GM12878 (cell line): ENCODE results near the gene KLHDC9.

Experiments used
- CREB1 ChIP-seq: IDR thresholded peaks from 2 replicates; pipeline ENCODE4 v1.6.1; 2012; ENCODE audit warnings: low read depth, mild to moderate bottlenecking, inconsistent platforms
- CTCF ChIP-seq, 3 experiments: IDR thresholded peaks in 2 of 3; conservative IDR thresholded peaks in 1 of 3; 2 replicates each; pipeline ENCODE4 v1.5.1; 2011; ENCODE audit warnings: low read depth in 3 of 3, low read length in 3 of 3, mild to moderate bottlenecking in 3 of 3, control low read depth in 2 of 3, moderate library complexity in 2 of 3, inconsistent platforms in 1 of 3, mixed read lengths in 1 of 3; ENCODE audit not compliant: control insufficient read depth in 2 of 3, insufficient read depth in 1 of 3; ENCODE audit errors: extremely low read depth in 1 of 3
- DPF2 ChIP-seq: fragments of 450-650 bp; IDR thresholded peaks from 2 replicates; pipeline ENCODE4 v1.6.1; 2017; ENCODE audit warnings: mild to moderate bottlenecking
- EZH2 ChIP-seq: IDR thresholded peaks from 2 replicates; pipeline ENCODE4 v1.6.1; 2012; ENCODE audit warnings: low read depth, mild to moderate bottlenecking, control low read depth, inconsistent platforms, low read length, borderline replicate concordance; ENCODE audit not compliant: control insufficient read depth
- MAX ChIP-seq: IDR thresholded peaks from 2 replicates; pipeline ENCODE4 v1.6.1; 2012; ENCODE audit warnings: low read depth, low read length, improper control_type of control experiment
- POLR2AphosphoS5 ChIP-seq: IDR thresholded peaks from 2 replicates; pipeline ENCODE4 v1.6.1; 2011; ENCODE audit warnings: mild to moderate bottlenecking, low read length, inconsistent platforms
- SKIL ChIP-seq: fragments of 450-650 bp; IDR thresholded peaks from 2 replicates; pipeline ENCODE4 v1.6.1; 2017; ENCODE audit warnings: mild to moderate bottlenecking, low read depth, inconsistent platforms; ENCODE audit not compliant: poor library complexity, severe bottlenecking

GRCh38 chr1:161113915-161114314, 15.8 kb downstream of the KLHDC9 start:
- TF ChIP-seq CTCF (IDR thresholded peaks at IDR 0.05 in 2 of 3, conservative IDR thresholded peaks at IDR 0.05 in 1 of 3; ENCODE audit: control insufficient read depth in 2 of 3, extremely low read depth in 1 of 3, insufficient read depth in 1 of 3, low read depth in 3 of 3, low read length in 3 of 3) = no peak
- no peak for TF ChIP-seq CREB1
- no peak for TF ChIP-seq POLR2AphosphoS5
- TF ChIP-seq DPF2 = no peak
- no peak for TF ChIP-seq EZH2
- no peak for TF ChIP-seq MAX
- no peak for TF ChIP-seq SKIL
